Pancreas (tissue), 10 donors: ENCODE results near the gene GRIN2C. TPM values are rescaled to one million over a fixed set of nuclear protein-coding genes. Genes with fewer than 3 reads are reported as not detected.

Experiments used
- ATAC-seq, 4 donors: fragments of 200-7000 bp; cut with Tn5 transposase; one replicate each; pipeline versions ENCODE4 v1.8.0 to v1.9.1; 2020; ENCODE audit warnings: mild to moderate bottlenecking in 4 of 4, moderate library complexity in 4 of 4
- DNase-seq, 6 donors: peaks; one replicate each; pipeline ENCODE4 v3.0.0-alpha.2; 2020
- FAIRE-seq: peaks from 2 replicates; lab custom pipeline; 2012; peaks lifted over from hg19 to GRCh38; lab: Jason Lieb, UNC
- H3K27ac ChIP-seq, 4 donors: fragments of 200-600 bp; sonication (generic); 1 replicate in 3 of 4; 2 replicates in 1 of 4; pipeline versions ENCODE4 v1.5.0 to v1.8.0; 2020
- H3K27me3 ChIP-seq, 4 donors: fragments of 200-600 bp; one replicate each; pipeline ENCODE4 v1.8.0; 2021
- H3K36me3 ChIP-seq, 3 donors: fragments of 200-600 bp; sonication (generic) in 1 of 3; one replicate each; pipeline versions ENCODE4 v1.5.0 to v1.8.0; 2020 to 2021
- H3K4me1 ChIP-seq, 3 donors: fragments of 200-600 bp; one replicate each; pipeline ENCODE4 v1.8.0; 2021
- H3K4me3 ChIP-seq, 4 donors: fragments of 200-600 bp; sonication (generic) in 2 of 4; one replicate each; pipeline versions ENCODE4 v1.5.0 to v1.8.0; 2020 to 2021
- H3K9me3 ChIP-seq, 4 donors: fragments of 200-600 bp; one replicate each; pipeline ENCODE4 v1.8.0; 2021
- WGBS, 2 donors: extraction: QIAGEN DNeasy Blood & Tissue Kit; methylation state at CpG; one replicate each; pipeline ENCODE4 v1.1.7; 2013; 5-methylcytosine and 5-hydroxymethylcytosine counted together
- intact Hi-C, 3 donors: fragments of 100-400 bp; cut with DNase I; formaldehyde crosslinking; loops; one replicate each; pipeline versions ENCODE4 v1.11.1 to v1.14.2; 2022
- polyA plus RNA-seq, 2 donors: library from polyadenylated mRNA; stranded (reverse); fragments of 200-250 nt; gene quantifications; one replicate each; pipeline ENCODE4 v1.2.3, GENCODE V29; 2013
- total RNA-seq, 6 donors: library from RNA; stranded (reverse); fragmentation: NEBNext Ultra II Directional in 4 of 6; extraction: Animal tissue kit (Norgen Biotek cat#: 25700) in 4 of 6; gene quantifications; one replicate each; pipeline versions ENCODE4 v1.2.1 to v1.2.4, GENCODE V29; 2021 to 2023
- TF ChIP-seq, protein P1 (sequence below), 4 donors: fragments of 200-600 bp; sonication (generic) in 3 of 4; IDR thresholded peaks; one replicate each; pipeline versions ENCODE4 v1.5.0 to v1.8.0; 2021; ENCODE audit warnings: antibody characterized with exemption in 4 of 4
- donor health status: healthy with polysubstance abuse.
- donor health status: DM: no; HTN: no; CAD: no; lungs with moderate emphysema.
- donor health status: DM: no; HTN: no; CAD: no.
- donor health status: control.
- donor health status: control.
- donor health status: Bipolar disorder and iron deficiency.
- donor health status: DM: yes; HTN: yes; CAD: no.
- donor health status: DM: no; HTN: no; CAD: no.
- donor health status: DM: no; HTN: no; CAD: no.
- donor health status: DM: yes; HTN: yes; CAD: no.

The GRIN2C gene
- total and polyA plus RNA-seq, 8 donors, result 0.03 to 0.15 (median 0.09) TPM; not detected in 3

GRCh38 chr17:74808714-74809430 lies 50.8 kb downstream of the GRIN2C start:
- ATAC-seq, result peak in 1 of 4 donors; percentile 18
- TF ChIP-seq, protein P1, sequence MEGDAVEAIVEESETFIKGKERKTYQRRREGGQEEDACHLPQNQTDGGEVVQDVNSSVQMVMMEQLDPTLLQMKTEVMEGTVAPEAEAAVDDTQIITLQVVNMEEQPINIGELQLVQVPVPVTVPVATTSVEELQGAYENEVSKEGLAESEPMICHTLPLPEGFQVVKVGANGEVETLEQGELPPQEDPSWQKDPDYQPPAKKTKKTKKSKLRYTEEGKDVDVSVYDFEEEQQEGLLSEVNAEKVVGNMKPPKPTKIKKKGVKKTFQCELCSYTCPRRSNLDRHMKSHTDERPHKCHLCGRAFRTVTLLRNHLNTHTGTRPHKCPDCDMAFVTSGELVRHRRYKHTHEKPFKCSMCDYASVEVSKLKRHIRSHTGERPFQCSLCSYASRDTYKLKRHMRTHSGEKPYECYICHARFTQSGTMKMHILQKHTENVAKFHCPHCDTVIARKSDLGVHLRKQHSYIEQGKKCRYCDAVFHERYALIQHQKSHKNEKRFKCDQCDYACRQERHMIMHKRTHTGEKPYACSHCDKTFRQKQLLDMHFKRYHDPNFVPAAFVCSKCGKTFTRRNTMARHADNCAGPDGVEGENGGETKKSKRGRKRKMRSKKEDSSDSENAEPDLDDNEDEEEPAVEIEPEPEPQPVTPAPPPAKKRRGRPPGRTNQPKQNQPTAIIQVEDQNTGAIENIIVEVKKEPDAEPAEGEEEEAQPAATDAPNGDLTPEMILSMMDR (IDR thresholded peaks at IDR 0.05), result no peak
- FAIRE-seq, result no peak
- Histone ChIP-seq H3K4me1 (no peaks in the 10 kb centered on the region), H3K36me3 (no peaks in the 10 kb centered on the region), H3K4me3 (no peak overlapping the region), H3K27me3 (no peaks in the 10 kb centered on the region), H3K27ac (no peak overlapping the region), H3K9me3 (no peaks in the 10 kb centered on the region)
- intact Hi-C loops, result no loop called here
- no peak for DNase-seq
- 89 to 91% methylated on average over 17 of the region's 17 CpGs for WGBS, 2 donors

- ATAC-seq (no peak), DNase-seq (no peak), FAIRE-seq (no peak)
- H3K9me3 ChIP-seq, result no peaks in the 10 kb centered on the region
- no peaks in the 10 kb centered on the region for H3K27me3 ChIP-seq
- TF ChIP-seq, protein P1 (IDR thresholded peaks at IDR 0.05), result no peak
- H3K4me1 ChIP-seq, result no peaks in the 10 kb centered on the region
- H3K36me3 ChIP-seq, result no peaks in the 10 kb centered on the region
- H3K4me3 ChIP-seq, result no peak overlapping the region
- 62 to 69% methylated on average over 6 of the region's 6 CpGs for WGBS, 2 donors
- H3K27ac ChIP-seq, result no peak overlapping the region
- intact Hi-C loops, result no loop called here
These were observed 51.8 kb downstream of the GRIN2C start for GRCh38 chr17:74807925-74808324.

DNA sequence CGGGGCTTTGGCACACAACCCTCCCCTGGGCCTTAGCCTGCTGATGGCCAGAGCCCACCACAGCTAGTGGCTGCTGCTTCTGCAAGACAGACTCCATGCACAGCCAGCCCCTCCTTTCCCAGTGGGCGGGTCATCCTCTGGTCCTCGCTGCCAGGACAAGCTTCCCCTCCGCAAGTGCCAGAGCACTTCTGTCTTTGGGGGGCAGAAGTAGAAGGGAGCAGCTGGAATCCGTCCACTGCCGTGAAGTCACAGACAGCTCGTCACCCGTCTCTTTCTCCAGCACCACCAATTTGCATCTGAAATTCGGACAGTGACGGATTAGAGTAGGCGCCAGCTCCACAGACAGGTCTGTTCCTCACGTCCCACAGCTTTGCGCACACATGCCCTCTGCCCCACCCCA lies 52.2 kb downstream of the GRIN2C start:
- intact Hi-C loops, result no loop called here
- 93 to 95% methylated on average over 13 of the region's 13 CpGs for WGBS, 2 donors
- Histone ChIP-seq H3K4me1 (no peaks in the 10 kb centered on the region), H3K9me3 (no peaks in the 10 kb centered on the region), H3K4me3 (no peak overlapping the region), H3K36me3 (no peaks in the 10 kb centered on the region), H3K27ac (no peak overlapping the region), H3K27me3 (no peaks in the 10 kb centered on the region)
- no peak for DNase-seq
- ATAC-seq, result no peak
- TF ChIP-seq, protein P1 (IDR thresholded peaks at IDR 0.05), result no peak
- FAIRE-seq, result no peak

GRCh38 chr17:74806334-74806733 lies 53.4 kb downstream of the GRIN2C start:
- Histone ChIP-seq H3K4me3 (no peak overlapping the region), H3K36me3 (no peaks in the 10 kb centered on the region), H3K27me3 (no peaks in the 10 kb centered on the region), H3K4me1 (no peaks in the 10 kb centered on the region), H3K9me3 (no peaks in the 10 kb centered on the region), H3K27ac (no peak overlapping the region)
- 88 to 90% methylated on average over 10 of the region's 10 CpGs for WGBS, 2 donors
- ATAC-seq, result no peak
- intact Hi-C loops, result no loop called here
- no peak for FAIRE-seq
- DNase-seq, result no peak
- TF ChIP-seq, protein P1 (IDR thresholded peaks at IDR 0.05), result no peak

DNA sequence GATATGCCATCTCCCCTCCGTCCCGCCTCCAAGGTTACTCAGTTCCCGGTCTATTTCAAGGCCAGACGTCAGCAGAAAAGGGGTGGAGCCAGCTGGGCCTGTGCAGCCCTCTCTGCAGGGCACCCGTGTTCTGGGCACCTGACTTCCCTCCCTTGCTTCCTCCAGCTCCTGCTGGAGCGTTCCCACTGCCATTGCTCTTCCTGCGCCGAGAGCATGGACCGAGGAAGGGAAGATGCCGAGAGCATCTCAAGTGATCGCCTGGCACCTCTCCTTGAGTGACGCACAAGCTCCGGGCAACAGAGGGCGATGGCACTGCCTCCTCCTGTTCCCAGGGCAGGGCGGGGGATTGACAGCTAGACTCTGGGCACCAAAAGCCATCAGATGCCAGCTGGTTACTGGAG lies 54.1 kb downstream of the GRIN2C start:
- FAIRE-seq (no peak), DNase-seq (peak in 1 of 6 donors; percentile 21), ATAC-seq (peak in 2 of 4 donors; percentile 49 to 61)
- WGBS, 2 donors, result 71 to 72% methylated on average over 15 of the region's 15 CpGs
- H3K9me3 ChIP-seq, result no peaks in the 10 kb centered on the region
- H3K27me3 ChIP-seq, result no peaks in the 10 kb centered on the region
- intact Hi-C loops, result no loop called here
- H3K36me3 ChIP-seq, result no peaks in the 10 kb centered on the region
- TF ChIP-seq, protein P1 (IDR thresholded peaks at IDR 0.05), result no peak
- H3K4me3 ChIP-seq, result no peak overlapping the region
- H3K4me1 ChIP-seq, result no peaks in the 10 kb centered on the region
- H3K27ac ChIP-seq, result no peak overlapping the region
